ENCODE data around the gene CNTN1. TPM values are rescaled to one million over a fixed set of nuclear protein-coding genes. Genes with fewer than 3 reads are reported as not detected.

The CNTN1 gene
- total and polyA plus RNA-seq, 2 of the 4 experiments (the other 2 are of a cell fraction), result 0.10 to 0.18 TPM

DNA sequence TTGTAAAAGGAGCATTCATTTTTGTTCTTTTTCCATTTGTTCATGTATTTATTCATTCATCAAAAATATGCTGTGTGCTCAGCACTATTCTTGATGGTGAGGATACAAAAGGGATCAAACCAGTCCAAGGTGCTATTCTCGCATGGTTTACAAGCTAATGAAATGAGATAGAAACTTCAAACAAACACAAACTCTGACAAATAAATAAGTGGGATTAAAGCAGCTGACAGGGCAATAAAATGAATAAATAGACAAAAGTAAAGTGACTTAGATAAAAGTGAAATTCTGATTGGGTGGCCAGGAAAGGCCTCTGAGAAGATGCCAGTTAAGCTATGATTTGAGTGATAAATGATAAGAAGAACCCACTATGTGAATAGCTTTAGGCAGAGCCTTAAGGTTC is 333.9 kb downstream of the CNTN1 start:
- H3K36me3 ChIP-seq (ENCODE audit: control insufficient read depth, insufficient read depth, low read length), result no peaks in the 10 kb centered on the region
- BruUV-seq (replicated peaks), result no TSS peak
- no peaks in the 10 kb centered on the region for H3K27me3 ChIP-seq (ENCODE audit: control insufficient read depth, insufficient read depth, low read length)
- H3K56ac ChIP-seq (ENCODE audit: extremely low read depth, insufficient read depth, low read length), result no peak overlapping the region
- no peaks in the 10 kb centered on the region for H3K9me1 ChIP-seq (ENCODE audit: insufficient read depth, low read length)
- no peaks in the 10 kb centered on the region for H3K4me1 ChIP-seq (ENCODE audit: control insufficient read depth, insufficient read depth, low read length)
- H2BK15ac ChIP-seq (ENCODE audit: low read depth, low read length), result no peak overlapping the region
- dilution Hi-C loops (cut with HindIII; ENCODE audit: low sequenced_read_pairs, unreplicated experiment) (no loop called here), in situ Hi-C loops (cut with MboI; ENCODE audit: low sequenced_read_pairs) (no loop called here), intact Hi-C loops (cut with micrococcal nuclease) (no loop called here)
- DNase-seq (no peak), ATAC-seq (ENCODE audit: low read depth) (no peak)
- no peak overlapping the region for H2AK9ac ChIP-seq (replicated peaks; ENCODE audit: low read depth, low read length, poor library complexity)
- no peak overlapping the region for H2AFZ ChIP-seq (replicated peaks; ENCODE audit: low read length, poor library complexity)
- no peak overlapping the region for H3K23ac ChIP-seq (ENCODE audit: low read depth, low read length)
- ChIA-PET POLR2A (ENCODE audit: unreplicated experiment) (no interaction called here), CTCF (no interaction called here)
- no peaks in the 10 kb centered on the region for H4K20me1 ChIP-seq (ENCODE audit: insufficient read depth, low read length)
- no peak overlapping the region for H3K9ac ChIP-seq (ENCODE audit: low read depth, low read length)
- no peak overlapping the region for H4K91ac ChIP-seq (ENCODE audit: insufficient read depth, low read depth, low read length)
- TF ChIP-seq MAFK (IDR thresholded peaks at IDR 0.05; ENCODE audit: low read depth, low read length), result 0 out of 2 replicates have a peak, but pooled peaks have one; percentile 31
- TF ChIP-seq BHLHE40 (IDR thresholded peaks at IDR 0.05; ENCODE audit: low read depth, low read length), result no peak
- TF ChIP-seq RAD21 (IDR thresholded peaks at IDR 0.05; ENCODE audit: low read length), result no peak
- no peak for TF ChIP-seq FOS (IDR thresholded peaks at IDR 0.05; ENCODE audit: low read depth, low read length)
- TF ChIP-seq CHD1 (IDR thresholded peaks at IDR 0.05; ENCODE audit: low read depth, low read length), result no peak
- TF ChIP-seq SMC3 (IDR thresholded peaks at IDR 0.05; ENCODE audit: low read depth, low read length), result no peak
- no peak for TF ChIP-seq MXI1 (IDR thresholded peaks at IDR 0.05; ENCODE audit: borderline replicate concordance, low read depth, low read length)
- TF ChIP-seq POLR2A (IDR thresholded peaks at IDR 0.05; ENCODE audit: low read depth, low read length), result no peak
- no peak overlapping the region for H4K5ac ChIP-seq (ENCODE audit: low read depth, low read length)
- no peak overlapping the region for H2BK20ac ChIP-seq (ENCODE audit: low read depth, low read length)
- H3K18ac ChIP-seq (ENCODE audit: low read depth, low read length), result no peak overlapping the region
- WGBS, 2 experiments (ENCODE audit: extremely low coverage in 2 of 2, insufficient read length in 1 of 2), result no CpG with 5 or more reads among the region's 1 CpG
- no peaks in the 10 kb centered on the region for H3K9me3 ChIP-seq (ENCODE audit: control insufficient read depth, insufficient read depth, low read length)
- H3K27ac ChIP-seq (ENCODE audit: insufficient read depth, low read length), result no peak overlapping the region
- no peak overlapping the region for H3K14ac ChIP-seq (replicated peaks; ENCODE audit: low read depth, low read length)
- no peak overlapping the region for H3K4ac ChIP-seq (ENCODE audit: low read depth, low read length)
- H3K4me2 ChIP-seq (ENCODE audit: low read depth, low read length), result no peak overlapping the region
- no peaks in the 10 kb centered on the region for H3K79me1 ChIP-seq (ENCODE audit: low read depth in 1 of 2, low read length in 2 of 2)
- no peak overlapping the region for H3K4me3 ChIP-seq (ENCODE audit: insufficient read depth, low read depth, low read length)
- no peak overlapping the region for H4K8ac ChIP-seq (ENCODE audit: low read depth in 2 of 2, low read length in 2 of 2)
- no peak overlapping the region for H2AK5ac ChIP-seq (ENCODE audit: low read depth, low read length)
- H2BK120ac ChIP-seq (ENCODE audit: low read depth, low read length), result no peak overlapping the region
- no peak overlapping the region for H2BK5ac ChIP-seq (ENCODE audit: low read depth, low read length, poor library complexity, severe bottlenecking)

All from IMR-90 (cell line).